Measurements from ENCODE around the gene TAF6. TPM values are rescaled to one million over a fixed set of nuclear protein-coding genes. Genes with fewer than 3 reads are reported as not detected.

Gene TAF6
- total RNA-seq, 1 donor from 2014 or later: 14.9 TPM

DNA sequence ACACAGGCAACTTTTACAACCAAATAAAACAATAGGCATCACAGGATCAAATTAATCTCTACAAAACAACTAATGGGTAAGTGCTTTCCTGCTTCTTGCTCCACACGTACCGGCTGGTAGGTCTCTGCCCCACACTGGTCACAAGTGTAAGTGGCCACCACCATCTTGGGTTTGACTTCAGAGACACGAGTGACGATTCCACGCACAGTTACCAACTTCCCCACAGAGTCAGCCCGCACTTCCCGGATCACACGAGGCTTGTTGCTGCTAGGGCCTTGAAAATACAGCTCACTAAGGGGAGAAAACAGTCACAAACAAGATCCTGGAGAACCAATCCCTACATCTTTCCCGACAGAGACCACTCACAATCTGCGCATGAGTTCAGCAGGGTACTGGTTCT is 20.2 kb downstream of the TAF6 start:
- DNase-seq (ENCODE audit: low spot score): no peak
- no peak for ATAC-seq

DNA sequence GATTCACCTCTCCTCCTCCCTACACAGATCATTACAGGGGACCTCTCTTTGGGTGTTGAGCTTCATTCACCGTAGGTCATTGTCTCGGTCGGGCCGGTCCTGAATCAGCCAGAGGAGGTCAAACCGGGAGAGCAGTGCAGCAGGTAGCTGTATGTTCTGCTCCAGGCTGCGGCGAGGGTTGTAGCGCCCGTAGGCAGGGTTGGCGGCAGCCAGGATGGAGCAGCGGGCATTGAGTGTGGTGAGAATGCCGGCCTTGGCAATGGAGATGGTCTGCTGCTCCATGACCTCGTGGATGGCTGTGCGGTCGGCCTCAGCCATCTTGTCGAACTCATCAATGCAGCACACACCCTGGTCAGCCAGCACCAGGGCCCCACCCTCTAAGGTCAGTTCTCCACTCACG is 23.5 kb downstream of the TAF6 start:
- no peak for DNase-seq (ENCODE audit: low spot score)
- ATAC-seq: no peak

DNA sequence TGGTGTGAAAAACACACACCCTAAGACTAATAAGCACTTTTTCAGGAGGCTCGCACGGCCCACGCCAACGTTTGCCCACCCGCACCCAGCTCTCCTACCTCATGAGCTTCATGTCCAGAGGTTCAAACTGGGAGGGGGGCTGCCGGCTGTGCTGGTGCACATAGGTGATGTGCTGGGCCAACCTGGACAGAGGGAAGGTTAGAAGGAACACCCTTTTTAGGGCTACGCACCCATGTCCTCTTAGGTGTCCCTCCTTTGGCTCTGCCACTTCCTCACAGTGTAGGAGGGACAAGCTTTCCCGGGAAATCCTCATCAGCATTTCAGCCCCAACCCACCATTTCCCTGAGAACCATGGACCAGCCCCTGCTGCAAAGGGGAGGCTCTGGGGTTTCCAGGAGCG is 23.9 kb downstream of the TAF6 start:
- ATAC-seq: no peak
- DNase-seq (ENCODE audit: low spot score): no peak

DNA sequence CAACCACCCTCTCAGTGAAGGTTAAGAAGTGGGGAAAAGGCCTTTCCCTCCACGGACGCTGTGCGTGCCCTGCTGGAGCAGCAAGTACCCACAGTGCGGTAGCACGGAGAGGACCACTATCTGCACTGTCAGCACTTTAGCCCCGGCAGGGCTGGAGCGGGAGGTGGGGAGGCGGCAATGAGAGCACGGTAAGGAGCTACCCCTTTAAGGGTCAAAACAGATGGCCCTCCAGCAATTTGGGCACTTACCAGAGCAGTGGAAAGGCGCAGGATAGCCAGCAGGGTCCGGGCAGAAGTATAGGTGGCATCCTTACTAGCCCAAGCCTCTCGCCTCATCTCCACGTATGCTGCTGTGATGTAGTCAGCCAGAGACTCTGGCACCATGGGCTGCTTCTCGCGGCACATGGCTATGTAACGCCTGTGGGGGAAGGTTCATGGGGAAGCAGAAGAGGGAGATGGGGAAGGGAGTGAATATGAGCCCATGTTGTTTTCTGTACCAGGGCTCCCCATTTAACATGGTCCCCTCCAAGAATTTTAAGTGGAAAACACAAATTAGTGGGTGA is 25.2 kb downstream of the TAF6 start:
- DNase-seq (ENCODE audit: low spot score): no peak
- no peak for ATAC-seq

GRCh38 chr7:100093498-100093897 is 25.7 kb downstream of the TAF6 start:
- DNase-seq (ENCODE audit: low spot score) (no peak), ATAC-seq (peak; percentile 7)

GRCh38 chr7:100093054-100093453 is 26.1 kb downstream of the TAF6 start:
- ATAC-seq: no peak
- no peak for DNase-seq (ENCODE audit: low spot score)

DNA sequence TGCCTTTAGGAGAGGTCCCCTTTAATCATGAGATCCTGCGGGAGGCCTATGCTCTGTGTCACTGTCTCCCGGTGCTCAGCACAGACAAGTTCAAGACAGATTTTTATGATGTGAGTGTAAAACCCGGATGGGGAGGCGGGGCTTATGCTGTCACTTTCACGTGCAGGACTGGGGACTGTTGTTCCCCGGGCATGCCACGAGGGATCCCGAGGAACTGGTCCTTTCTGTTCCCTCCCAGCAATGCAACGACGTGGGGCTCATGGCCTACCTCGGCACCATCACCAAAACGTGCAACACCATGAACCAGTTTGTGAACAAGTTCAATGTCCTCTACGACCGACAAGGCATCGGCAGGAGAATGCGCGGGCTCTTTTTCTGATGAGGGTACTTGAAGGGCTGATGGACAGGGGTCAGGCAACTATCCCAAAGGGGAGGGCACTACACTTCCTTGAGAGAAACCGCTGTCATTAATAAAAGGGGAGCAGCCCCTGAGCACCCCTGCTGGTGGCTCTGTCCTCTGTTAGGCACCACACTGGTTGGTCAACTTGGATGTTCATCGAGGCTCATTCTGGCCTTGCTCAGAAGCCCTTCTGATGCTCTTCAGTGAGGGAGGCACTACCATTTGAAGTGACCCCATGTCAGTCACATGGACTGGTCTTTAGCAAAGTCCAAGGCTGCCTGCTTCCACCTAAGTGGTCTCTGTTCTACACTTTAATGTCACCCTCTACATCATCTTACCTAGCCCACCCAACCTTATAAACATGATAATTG is 27.6 kb downstream of the TAF6 start:
- DNase-seq (ENCODE audit: low spot score) (no peak), ATAC-seq (no peak)

DNA sequence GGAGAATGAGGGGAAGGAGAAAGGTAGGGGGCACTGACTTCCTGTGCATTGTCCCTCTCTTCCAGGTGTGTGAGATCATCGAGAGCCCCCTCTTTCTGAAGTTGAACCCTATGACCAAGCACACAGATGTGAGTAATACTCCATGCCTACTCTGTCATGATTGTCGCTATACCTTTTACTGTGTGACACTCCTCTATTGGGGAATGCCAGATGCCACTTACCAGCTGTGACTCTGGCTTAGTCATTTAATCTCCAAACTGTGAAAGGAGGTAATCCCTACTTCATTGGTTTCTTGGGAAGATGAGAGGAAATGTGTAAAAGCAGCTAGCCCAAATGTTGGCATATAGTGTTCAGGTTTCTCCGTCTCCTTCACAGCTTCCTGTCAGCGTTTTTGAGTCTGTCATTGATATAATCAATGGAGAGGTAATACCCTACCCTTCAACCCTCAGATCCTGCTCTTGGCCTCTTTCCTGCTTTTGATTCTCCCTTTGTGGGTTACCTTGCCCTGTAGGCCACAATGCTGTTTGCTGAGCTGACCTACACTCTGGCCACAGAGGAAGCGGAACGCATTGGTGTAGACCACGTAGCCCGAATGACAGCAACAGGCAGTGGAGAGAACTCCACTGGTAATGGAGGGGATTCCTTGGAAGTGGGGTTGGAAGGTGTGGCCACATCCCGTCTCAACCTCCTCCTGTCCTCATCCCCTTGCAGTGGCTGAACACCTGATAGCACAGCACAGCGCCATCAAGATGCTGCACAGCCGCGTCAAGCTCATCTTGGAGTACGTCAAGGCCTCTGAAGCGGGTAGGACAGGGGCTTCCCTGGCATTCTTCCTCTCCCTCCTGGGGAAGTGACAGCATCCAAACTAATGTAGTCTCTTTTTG is 28.4 kb downstream of the TAF6 start:
- ATAC-seq (no peak), DNase-seq (ENCODE audit: low spot score) (no peak)

DNA sequence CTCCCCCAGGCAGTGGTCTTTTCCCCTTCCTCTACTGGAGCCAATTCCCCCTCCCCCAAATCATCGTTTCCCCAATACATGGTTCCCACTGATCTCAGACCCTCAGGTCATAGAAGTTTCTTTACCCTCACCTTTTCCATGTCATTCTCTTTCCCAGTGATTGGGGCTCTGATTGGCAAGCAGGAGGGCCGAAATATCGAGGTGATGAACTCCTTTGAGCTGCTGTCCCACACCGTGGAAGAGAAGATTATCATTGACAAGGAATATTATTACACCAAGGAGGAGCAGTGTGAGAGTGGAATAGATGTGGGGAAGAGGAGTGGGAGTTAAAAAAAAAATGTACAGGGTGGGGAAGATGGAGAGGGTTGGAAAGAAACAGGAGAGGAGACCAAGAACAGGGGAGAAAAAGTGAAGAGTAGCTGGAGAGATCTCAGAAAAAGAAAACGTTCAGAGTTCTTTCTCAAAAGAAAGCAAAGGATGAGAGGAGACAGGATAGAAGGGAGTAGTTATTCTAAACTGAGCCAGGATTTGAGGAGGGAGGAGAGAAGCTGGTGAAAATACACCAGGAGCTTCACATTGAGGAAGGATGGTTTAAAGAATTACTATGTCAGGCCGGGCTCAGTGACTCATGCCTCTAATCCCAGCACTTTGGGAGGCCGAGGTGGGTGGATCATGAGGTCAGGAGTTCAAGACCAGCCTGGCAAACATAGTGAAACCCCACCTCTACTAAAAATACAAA is 29.5 kb downstream of the TAF6 start:
- no peak for DNase-seq (ENCODE audit: low spot score)
- no peak for ATAC-seq

DNA sequence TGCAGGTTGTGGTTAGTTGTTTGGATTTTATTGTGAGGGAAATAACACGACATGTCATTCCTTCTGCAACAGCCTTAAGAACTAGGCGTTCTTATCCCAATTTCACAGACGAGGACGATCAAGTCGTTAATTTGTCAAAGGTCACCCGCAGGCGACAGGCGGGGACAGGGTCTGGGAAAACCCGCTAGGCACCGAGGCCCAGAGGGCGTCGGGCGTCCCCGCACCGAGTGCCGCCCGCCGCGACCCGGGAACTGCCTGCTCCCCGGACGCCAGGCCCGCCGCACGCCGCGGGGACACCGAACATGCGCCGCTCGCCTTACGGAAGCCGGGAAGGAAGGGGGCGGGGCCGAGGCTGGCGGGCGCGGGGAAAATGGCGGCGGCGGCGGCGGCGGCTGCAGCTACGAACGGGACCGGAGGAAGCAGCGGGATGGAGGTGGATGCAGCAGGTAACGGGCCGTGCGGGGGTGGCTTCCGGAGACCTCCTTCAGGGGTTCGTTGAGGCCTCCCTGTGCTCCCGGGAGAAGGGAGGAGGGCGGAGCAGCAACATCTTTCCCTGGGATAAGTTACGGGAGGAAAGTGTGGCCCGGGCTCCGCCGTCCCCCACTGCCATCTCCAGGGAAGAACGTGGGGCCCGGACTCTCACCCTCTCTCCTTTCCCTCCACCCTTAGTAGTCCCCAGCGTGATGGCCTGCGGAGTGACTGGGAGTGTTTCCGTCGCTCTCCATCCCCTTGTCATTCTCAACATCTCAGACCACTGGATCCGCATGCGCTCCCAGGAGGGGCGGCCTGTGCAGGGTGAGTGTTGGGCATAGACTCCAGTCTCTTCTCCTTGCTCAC is 30.3 kb downstream of the TAF6 start, which contains the start of gene COPS6:
Gene COPS6, plus strand, starts transcription at position 349 of the 837 bp plus-strand sequence. Its CDS starts 22 bp downstream, at position 371.
- peak; percentile 89 for ATAC-seq
- DNase-seq (ENCODE audit: low spot score): peak; percentile 86

DNA sequence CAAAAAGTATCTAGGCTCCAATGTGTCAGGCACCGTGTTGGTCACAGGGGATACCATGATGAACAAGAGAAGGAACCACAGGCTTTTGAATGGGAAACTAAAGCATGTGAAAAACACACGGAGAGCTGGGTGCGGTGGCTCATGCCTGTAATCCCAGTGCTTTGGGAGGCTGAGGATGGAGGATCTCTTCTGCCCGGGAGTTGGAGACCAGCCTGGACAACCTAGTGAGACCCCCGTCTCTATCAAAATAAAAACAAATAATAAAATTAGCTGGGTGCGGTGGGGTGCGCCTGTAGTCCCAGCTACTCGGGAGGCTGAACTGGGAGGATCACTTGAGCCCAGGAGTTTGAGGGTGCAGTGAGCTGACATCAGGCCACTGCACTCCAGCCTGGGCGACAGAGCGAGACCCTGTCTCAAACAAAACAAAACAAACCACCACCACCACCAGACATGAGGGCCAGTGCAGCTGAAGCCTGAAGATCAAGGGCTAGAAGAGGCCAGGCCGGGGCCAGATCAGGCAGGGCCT is 31.0 kb downstream of the TAF6 start:
- peak; percentile 10 for ATAC-seq

DNA sequence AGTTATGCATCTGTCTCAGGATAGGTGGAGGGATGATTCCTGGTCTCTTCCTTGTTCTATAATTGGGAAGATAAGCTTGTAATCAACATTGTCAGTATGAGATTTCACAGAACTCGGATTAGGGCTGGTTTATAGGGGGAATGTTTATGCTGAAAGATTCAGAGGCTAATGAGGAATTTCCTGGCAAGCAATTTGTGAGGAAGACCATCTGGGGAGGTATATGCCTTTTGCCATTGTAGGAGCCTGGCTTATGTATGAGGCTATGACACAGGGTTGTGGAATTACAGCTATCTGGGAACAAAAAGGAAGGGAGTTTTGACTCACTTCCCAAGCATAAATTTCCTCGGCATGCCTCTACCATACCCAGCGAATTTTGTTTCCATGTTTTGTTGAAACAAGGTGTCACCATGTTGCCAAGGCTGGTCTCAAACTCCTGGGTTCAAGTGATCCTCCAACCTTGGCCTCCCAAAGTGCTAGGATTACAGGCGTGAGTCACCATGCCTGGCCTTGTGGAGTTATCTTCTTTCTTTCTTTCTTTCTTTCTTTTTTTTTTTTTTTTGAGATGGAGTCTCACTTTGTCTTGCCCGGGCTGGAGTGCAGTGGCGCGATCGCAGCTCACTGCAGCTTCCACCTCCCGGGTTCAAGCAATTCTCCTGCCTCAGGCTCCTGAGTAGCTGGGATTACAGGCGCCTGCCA is 32.0 kb downstream of the TAF6 start:
- ATAC-seq: no peak
- DNase-seq (ENCODE audit: low spot score): no peak

More for the DNA sequence above, 31.0 kb downstream of the TAF6 start:
- DNase-seq (ENCODE audit: low spot score): no peak

- DNase-seq (ENCODE audit: low spot score) (no peak), ATAC-seq (no peak)
Observed at GRCh38 chr7:100085515-100085914, 33.6 kb downstream of the TAF6 start.

- ATAC-seq: no peak
- no peak for DNase-seq (ENCODE audit: low spot score)
Observed at GRCh38 chr7:100082978-100083377, 36.2 kb downstream of the TAF6 start.

- peak; percentile 99 for DNase-seq (ENCODE audit: low spot score)
- peak; percentile 88 for ATAC-seq
Observed at GRCh38 chr7:100081535-100082102, 37.5 kb downstream of the TAF6 start, which contains the start of gene ZNF3. Gene ZNF3 (minus strand): TSS chr7:100081723. CDS start chr7:100077357, 4,366 bp downstream.

GRCh38 chr7:100080907-100081534 is 38.1 kb downstream of the TAF6 start:
- peak; percentile 55 for ATAC-seq
- DNase-seq (ENCODE audit: low spot score): peak; percentile 71

DNA sequence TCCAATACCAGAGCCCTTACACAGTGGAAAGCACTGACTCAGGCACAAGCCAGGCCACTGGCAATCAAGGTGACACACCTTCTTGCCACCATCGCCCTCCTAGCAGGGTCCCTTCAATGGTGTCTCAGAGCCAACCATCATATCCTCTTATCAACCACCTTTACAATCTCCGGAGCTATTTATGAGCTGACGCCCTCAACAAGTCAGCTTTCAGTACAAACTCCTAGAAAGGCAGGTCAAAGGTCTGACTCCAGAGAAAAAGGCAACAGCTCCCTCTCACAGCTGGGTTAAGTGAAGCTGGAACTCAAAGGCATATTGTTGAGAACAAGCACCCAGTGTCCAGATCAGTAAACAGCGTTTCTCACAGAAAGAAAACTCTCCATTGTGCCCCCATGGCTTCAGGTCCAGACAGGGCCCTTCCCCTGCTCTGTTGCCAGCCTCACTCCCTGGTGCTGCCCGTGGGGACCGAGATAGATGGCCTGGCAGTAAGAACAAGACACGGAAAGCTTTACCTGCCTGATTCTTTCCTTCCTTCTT is 40.1 kb downstream of the TAF6 start:
- no peak for ATAC-seq

DNA sequence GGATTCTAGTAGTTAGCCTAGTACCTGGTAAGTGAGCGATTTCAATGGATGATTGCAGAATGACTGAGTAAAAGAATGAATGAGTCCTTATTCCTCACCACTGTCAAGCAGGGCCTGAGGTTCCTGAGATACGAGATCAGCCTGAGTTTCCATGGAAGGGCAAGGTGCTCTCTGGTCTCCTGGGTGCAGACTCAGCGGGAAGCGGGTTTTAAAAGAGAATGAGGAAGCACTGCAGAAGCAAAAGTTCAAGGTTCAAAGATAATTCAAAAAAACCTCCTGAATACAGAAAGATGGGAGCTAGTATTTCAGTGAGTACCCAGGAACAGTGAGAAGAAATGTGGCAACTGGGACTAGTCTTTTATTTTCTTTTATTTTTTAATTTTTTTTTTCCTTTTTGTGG is 42.0 kb downstream of the TAF6 start:
- no peak for DNase-seq (ENCODE audit: low spot score)

More for the DNA sequence above, 40.1 kb downstream of the TAF6 start:
- DNase-seq (ENCODE audit: low spot score): no peak

More for the DNA sequence above, 42.0 kb downstream of the TAF6 start:
- no peak for ATAC-seq

Measured in left lobe of liver (tissue), 2 donors.